HFFc6 (cell line): ENCODE measurements around the gene PRKD1. TPM values are rescaled to one million over a fixed set of nuclear protein-coding genes. Genes with fewer than 3 reads are reported as not detected.

ENCODE experiments used
- DNase-seq: peaks from one replicate; pipeline ENCODE4 v3.0.0-alpha.2; 2018
- H3K27ac Mint-ChIP-seq: 2 replicates; pipeline ENCODE4 v1.8.0; 2020; ENCODE audit warnings: mild to moderate bottlenecking, mixed read lengths
- H3K27me3 Mint-ChIP-seq: 2 replicates; pipeline ENCODE4 v1.8.0; 2021; ENCODE audit warnings: mild to moderate bottlenecking, moderate library complexity, mixed read lengths; ENCODE audit not compliant: insufficient read depth
- H3K36me3 Mint-ChIP-seq: 2 replicates; pipeline ENCODE4 v1.8.0; 2021; ENCODE audit warnings: low read depth, mixed read lengths
- H3K4me1 Mint-ChIP-seq: 2 replicates; pipeline ENCODE4 v1.8.0; 2020; ENCODE audit warnings: low read depth, mixed read lengths
- H3K4me3 Mint-ChIP-seq: 2 replicates; pipeline ENCODE4 v1.8.0; 2020; ENCODE audit warnings: mild to moderate bottlenecking, moderate library complexity, mixed read lengths
- H3K9me3 Mint-ChIP-seq: 2 replicates; pipeline ENCODE4 v1.8.0; 2020; ENCODE audit warnings: mild to moderate bottlenecking, mixed read lengths
- total RNA-seq, 6 experiments: library from RNA; stranded (reverse); fragmentation: NEBNext Ultra II Directional; extraction: Animal tissue kit (Norgen Biotek cat#: 25700); gene quantifications; 2 replicates in 1 of 6; 3 replicates in 5 of 6; pipeline ENCODE4 v1.2.3, GENCODE V29; 2021
- TF ChIP-seq, protein P1 (sequence below): fragments of 200-600 bp; sonication (generic); IDR thresholded peaks from 2 replicates; pipeline ENCODE4 v1.5.0; 2021; ENCODE audit warnings: antibody characterized with exemption, mild to moderate bottlenecking

PRKD1 gene
- total RNA-seq, 6 experiments from 2014 or later = 19.1 to 23.9 (median 21.7) TPM

- Mint-ChIP-seq H3K4me1 (peaks cover 4% of the 10 kb centered on the region), H3K36me3 (peaks cover 37% of the 10 kb centered on the region), H3K4me3 (no peak overlapping the region), H3K27me3 (no peaks in the 10 kb centered on the region; the same call in none of the 2 replicates), H3K27ac (no peak overlapping the region), H3K9me3 (peaks cover 9% of the 10 kb centered on the region)
- DNase-seq = no peak
- TF ChIP-seq, protein P1, sequence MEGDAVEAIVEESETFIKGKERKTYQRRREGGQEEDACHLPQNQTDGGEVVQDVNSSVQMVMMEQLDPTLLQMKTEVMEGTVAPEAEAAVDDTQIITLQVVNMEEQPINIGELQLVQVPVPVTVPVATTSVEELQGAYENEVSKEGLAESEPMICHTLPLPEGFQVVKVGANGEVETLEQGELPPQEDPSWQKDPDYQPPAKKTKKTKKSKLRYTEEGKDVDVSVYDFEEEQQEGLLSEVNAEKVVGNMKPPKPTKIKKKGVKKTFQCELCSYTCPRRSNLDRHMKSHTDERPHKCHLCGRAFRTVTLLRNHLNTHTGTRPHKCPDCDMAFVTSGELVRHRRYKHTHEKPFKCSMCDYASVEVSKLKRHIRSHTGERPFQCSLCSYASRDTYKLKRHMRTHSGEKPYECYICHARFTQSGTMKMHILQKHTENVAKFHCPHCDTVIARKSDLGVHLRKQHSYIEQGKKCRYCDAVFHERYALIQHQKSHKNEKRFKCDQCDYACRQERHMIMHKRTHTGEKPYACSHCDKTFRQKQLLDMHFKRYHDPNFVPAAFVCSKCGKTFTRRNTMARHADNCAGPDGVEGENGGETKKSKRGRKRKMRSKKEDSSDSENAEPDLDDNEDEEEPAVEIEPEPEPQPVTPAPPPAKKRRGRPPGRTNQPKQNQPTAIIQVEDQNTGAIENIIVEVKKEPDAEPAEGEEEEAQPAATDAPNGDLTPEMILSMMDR = no peak
Measured at GRCh38 chr14:29853272-29853671, 74.4 kb downstream of the PRKD1 start.

- Mint-ChIP-seq H3K4me3 (no peak overlapping the region), H3K27ac (no peak overlapping the region)
- no peak for DNase-seq
Measured at GRCh38 chr14:29851397-29851796, 76.2 kb downstream of the PRKD1 start.

DNA sequence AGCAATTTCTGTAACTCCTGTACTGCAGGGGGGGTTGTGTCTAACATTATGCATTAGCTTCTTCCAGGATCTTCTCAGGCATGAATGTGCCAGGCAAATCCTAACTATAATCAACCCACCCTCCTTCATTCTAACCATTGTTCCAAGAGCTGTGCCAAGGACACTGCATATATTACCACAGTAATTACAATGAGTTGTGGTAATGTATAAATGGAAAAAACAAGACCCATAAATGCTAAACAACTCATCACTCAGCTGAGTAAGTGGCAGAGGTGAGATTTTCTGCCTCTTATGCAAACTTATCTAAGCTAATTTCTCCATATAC lies 80.6 kb downstream of the PRKD1 start:
- Mint-ChIP-seq H3K9me3 (no peaks in the 10 kb centered on the region), H3K4me3 (no peak overlapping the region), H3K27ac (no peak overlapping the region), H3K4me1 (no peaks in the 10 kb centered on the region), H3K36me3 (peaks cover 24% of the 10 kb centered on the region; the same call in 1 of the 2 replicates), H3K27me3 (peaks cover 2% of the 10 kb centered on the region; the same call in 1 of the 2 replicates)
- no peak for DNase-seq
- TF ChIP-seq, protein P1 = no peak

More at GRCh38 chr14:29851397-29851796, 76.2 kb downstream of the PRKD1 start:
- Mint-ChIP-seq H3K9me3 (peaks cover 9% of the 10 kb centered on the region), H3K36me3 (peaks cover 33% of the 10 kb centered on the region), H3K27me3 (peaks cover 1% of the 10 kb centered on the region), H3K4me1 (no peaks in the 10 kb centered on the region; the same call in 1 of the 2 replicates)
- TF ChIP-seq, protein P1 = no peak

DNA sequence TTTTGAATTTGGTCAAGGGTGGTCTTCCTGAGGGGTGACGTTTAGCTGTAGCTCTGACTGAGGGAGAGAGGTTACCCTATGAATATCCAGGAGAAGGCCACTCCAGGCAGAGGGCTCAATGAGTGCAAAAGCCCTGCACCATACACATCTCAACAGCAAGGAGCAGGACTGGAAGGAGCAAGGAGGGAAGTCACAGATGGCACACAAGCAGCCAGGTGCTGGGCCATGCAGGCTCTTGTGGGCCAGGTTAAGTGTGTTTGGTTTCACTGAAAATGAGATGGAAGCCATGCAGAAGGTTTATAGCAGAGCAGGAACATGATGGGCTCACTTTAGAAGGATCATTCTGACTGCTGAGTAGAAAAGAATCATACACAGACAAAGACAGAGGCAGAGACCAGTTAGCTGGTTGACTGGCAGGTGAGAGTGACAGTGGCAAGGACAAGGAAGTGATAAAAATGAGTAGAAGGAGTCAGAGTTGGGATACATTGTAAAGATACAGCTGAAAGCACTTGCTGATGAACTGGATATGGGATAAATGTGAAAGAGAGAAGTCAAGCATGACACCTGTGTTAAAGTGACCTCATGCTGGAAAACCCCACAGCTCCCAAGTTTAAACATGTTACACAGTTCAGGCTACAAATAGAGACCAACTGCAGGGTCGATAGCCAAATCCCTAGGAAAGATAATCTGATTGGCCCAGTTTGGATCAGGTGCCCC lies 81.2 kb downstream of the PRKD1 start:
- no peak for DNase-seq
- peaks cover 2% of the 10 kb centered on the region for H3K9me3 Mint-ChIP-seq
- TF ChIP-seq, protein P1 = no peak
- peaks cover 2% of the 10 kb centered on the region for H3K27me3 Mint-ChIP-seq
- H3K36me3 Mint-ChIP-seq = peaks cover 19% of the 10 kb centered on the region
- H3K4me1 Mint-ChIP-seq = no peaks in the 10 kb centered on the region
- H3K27ac Mint-ChIP-seq = no peak overlapping the region
- H3K4me3 Mint-ChIP-seq = no peak overlapping the region

DNA sequence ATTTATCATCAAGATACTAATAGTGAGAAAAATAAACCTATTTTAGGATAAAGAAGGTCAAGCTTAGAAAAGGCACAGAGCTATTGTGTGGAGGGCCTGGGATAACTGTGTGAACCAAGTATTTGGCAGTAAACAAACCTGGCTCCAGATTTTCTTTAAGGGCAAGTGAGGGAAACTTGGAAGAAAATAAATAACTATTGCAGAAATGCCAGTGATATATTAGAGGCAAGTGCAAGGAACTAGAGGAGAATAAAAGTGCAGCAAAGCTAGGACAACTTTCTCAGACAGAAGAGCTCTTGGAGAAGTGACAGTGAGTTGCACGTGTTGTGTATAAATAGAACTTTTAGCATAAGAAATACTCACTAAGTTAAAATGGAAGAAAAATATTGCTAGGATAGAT lies 83.7 kb downstream of the PRKD1 start:
- peaks cover 27% of the 10 kb centered on the region for H3K9me3 Mint-ChIP-seq
- no peak for DNase-seq
- H3K27ac Mint-ChIP-seq = no peak overlapping the region
- peaks cover 38% of the 10 kb centered on the region for H3K36me3 Mint-ChIP-seq
- TF ChIP-seq, protein P1 = no peak
- no peak overlapping the region for H3K4me3 Mint-ChIP-seq
- peaks cover 2% of the 10 kb centered on the region for H3K27me3 Mint-ChIP-seq
- H3K4me1 Mint-ChIP-seq = no peaks in the 10 kb centered on the region
